GM12892 (cell line): ENCODE measurements around the gene FBXW5.

Experiments
- POLR2A ChIP-seq: IDR thresholded peaks from 2 replicates; pipeline ENCODE4 v1.6.1; 2011; ENCODE audit warnings: low read depth, low read length, control low read depth
- POLR2AphosphoS5 ChIP-seq: IDR thresholded peaks from 2 replicates; pipeline ENCODE4 v1.6.1; 2011; ENCODE audit warnings: low read depth, low read length, control low read depth
- TAF1 ChIP-seq: IDR thresholded peaks from 2 replicates; pipeline ENCODE4 v1.6.1; 2011; ENCODE audit warnings: low read depth, mild to moderate bottlenecking, control low read depth, low read length, borderline replicate concordance

DNA sequence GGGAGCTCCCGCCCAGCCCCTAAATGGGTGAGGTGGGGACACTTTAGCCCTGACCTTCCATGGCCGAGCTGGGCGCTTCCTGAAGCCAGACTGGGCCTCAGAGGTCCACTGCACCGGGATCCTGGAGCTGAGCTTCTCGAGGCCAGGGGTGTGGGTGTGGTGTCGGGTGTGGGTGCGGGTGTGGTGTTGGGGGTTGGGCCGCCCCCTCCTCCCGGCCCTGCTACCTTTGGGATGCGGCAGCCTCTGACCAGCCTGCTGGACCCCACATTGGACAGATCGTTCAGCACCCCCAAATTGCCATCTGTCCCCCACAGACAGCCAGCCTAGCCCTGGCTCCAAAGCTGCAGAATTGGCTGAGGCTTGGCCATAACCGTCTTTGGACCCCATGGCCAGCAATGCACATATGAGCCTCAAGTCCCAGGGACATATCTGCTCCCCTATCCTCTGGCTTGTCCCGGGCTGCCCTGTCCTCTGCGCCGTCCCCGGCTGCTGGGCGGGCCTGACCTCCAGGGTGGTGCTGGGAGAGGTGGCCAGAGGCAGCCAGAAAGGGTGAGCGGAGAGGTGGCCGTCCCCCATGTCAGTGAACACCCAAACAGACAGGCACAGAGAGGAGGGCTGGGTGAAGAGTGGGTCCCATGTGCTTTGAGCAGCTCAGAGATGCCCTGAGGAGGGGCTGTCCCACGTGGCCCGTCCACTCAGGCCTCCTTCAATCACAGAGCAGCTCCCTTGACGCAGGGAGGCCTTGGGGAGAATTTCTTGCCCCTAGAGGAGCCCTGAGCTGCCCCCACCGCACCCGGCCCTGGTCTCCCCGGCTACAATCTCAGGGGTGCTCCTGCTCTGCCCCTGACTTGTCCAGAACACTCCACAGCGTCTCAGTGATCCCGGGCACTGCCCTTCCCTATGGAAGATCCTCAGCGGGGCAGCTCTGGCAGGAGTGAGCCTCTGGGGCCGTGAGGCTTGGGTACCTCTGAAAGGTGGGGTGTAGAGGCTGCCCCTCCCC lies 29.4 kb upstream of the FBXW5 start:
- TF ChIP-seq POLR2A: no peak
- TF ChIP-seq POLR2AphosphoS5: no peak
- no peak for TF ChIP-seq TAF1
